Adrenal gland (tissue), 5 donors: ENCODE data around the gene HPCAL4.

Experiments used
- CTCF ChIP-seq, 6 experiments: fragments of 450-650 bp in 4 of 6; fragments of 200-600 bp in 2 of 6; sonication (generic) in 1 of 6; IDR thresholded peaks; 1 replicate in 5 of 6; 2 replicates in 1 of 6; pipeline versions ENCODE4 v1.5.1 to v1.8.0; 2016 to 2021; ENCODE audit warnings: antibody characterized with exemption in 6 of 6, mild to moderate bottlenecking in 2 of 6, moderate library complexity in 1 of 6
- POLR2A ChIP-seq, 2 donors: fragments of 450-650 bp; IDR thresholded peaks; one replicate each; pipeline ENCODE4 v1.6.1; 2017; ENCODE audit warnings: antibody characterized with exemption in 2 of 2, mild to moderate bottlenecking in 2 of 2, moderate library complexity in 1 of 2
- donor health status: DM: no; HTN: no; CAD: no.

- TF ChIP-seq CTCF (IDR thresholded peaks at IDR 0.05) (no peak), POLR2A (IDR thresholded peaks at IDR 0.05) (no peak)
Observed at GRCh38 chr1:39640861-39641260, 50.4 kb downstream of the HPCAL4 start.
